ENCODE data around the gene CNMD. TPM values are rescaled to one million over a fixed set of nuclear protein-coding genes. Genes with fewer than 3 reads are reported as not detected.

The CNMD gene
- polyA plus RNA-seq, 1 donor from 2014 or later = not detected

GRCh38 chr13:52775511-52775910, 35.9 kb upstream of the CNMD start:
- H3K9ac ChIP-seq (ENCODE audit: low read length) = no peak overlapping the region
- no peaks in the 10 kb centered on the region for H3K36me3 ChIP-seq (ENCODE audit: insufficient read depth, low read length)
- H4K20me1 ChIP-seq (ENCODE audit: insufficient read depth) = no peaks in the 10 kb centered on the region
- no peak overlapping the region for H3K4me2 ChIP-seq (ENCODE audit: low read length)
- no peaks in the 10 kb centered on the region for H3F3A ChIP-seq (ENCODE audit: insufficient read depth, low read length, poor library complexity, severe bottlenecking)
- no peaks in the 10 kb centered on the region for H3K79me2 ChIP-seq (replicated peaks; ENCODE audit: insufficient read depth, low read length)
- H2AFZ ChIP-seq (ENCODE audit: low read depth, low read length) = no peak overlapping the region
- H3K9me3 ChIP-seq (ENCODE audit: low read length) = no peaks in the 10 kb centered on the region
- H3K4me3 ChIP-seq (ENCODE audit: low read length) = no peak overlapping the region
- TF ChIP-seq REST (IDR thresholded peaks at IDR 0.05; ENCODE audit: borderline replicate concordance) = no peak
- no peak for TF ChIP-seq EP300 (conservative IDR thresholded peaks at IDR 0.05; ENCODE audit: poor library complexity, severe bottlenecking)
- no peak for TF ChIP-seq POLR2AphosphoS5 (IDR thresholded peaks at IDR 0.05)
- no peak for TF ChIP-seq TAF1 (IDR thresholded peaks at IDR 0.05; ENCODE audit: low read depth)
- no peak for TF ChIP-seq EZH2 (IDR thresholded peaks at IDR 0.05; ENCODE audit: borderline replicate concordance, insufficient read depth, low read length, poor library complexity, severe bottlenecking)
- TF ChIP-seq SMC3 (conservative IDR thresholded peaks at IDR 0.05; ENCODE audit: poor library complexity) = no peak
- no peak for TF ChIP-seq CTCF (IDR thresholded peaks at IDR 0.05; ENCODE audit: poor library complexity, severe bottlenecking)
- TF ChIP-seq MXI1 (conservative IDR thresholded peaks at IDR 0.05; ENCODE audit: poor library complexity, severe bottlenecking) = no peak
- no peak for TF ChIP-seq RAD21 (conservative IDR thresholded peaks at IDR 0.05)
- no peaks in the 10 kb centered on the region for H3K27me3 ChIP-seq (ENCODE audit: insufficient read depth, low read depth, low read length)
- H3K27ac ChIP-seq (ENCODE audit: low read length) = no peak overlapping the region
- H3K9me2 ChIP-seq (ENCODE audit: insufficient read depth, low read length) = no peaks in the 10 kb centered on the region

- Histone ChIP-seq H2AFZ (ENCODE audit: low read depth, low read length) (no peak overlapping the region), H4K20me1 (ENCODE audit: insufficient read depth) (no peaks in the 10 kb centered on the region), H3K27ac (ENCODE audit: low read length) (no peak overlapping the region), H3K9me2 (ENCODE audit: insufficient read depth, low read length) (no peaks in the 10 kb centered on the region), H3K4me3 (ENCODE audit: low read length) (no peak overlapping the region), H3K27me3 (ENCODE audit: insufficient read depth, low read depth, low read length) (no peaks in the 10 kb centered on the region), H3F3A (ENCODE audit: insufficient read depth, low read length, poor library complexity, severe bottlenecking) (no peaks in the 10 kb centered on the region), H3K9ac (ENCODE audit: low read length) (no peak overlapping the region), H3K79me2 (replicated peaks; ENCODE audit: insufficient read depth, low read length) (no peaks in the 10 kb centered on the region), H3K36me3 (ENCODE audit: insufficient read depth, low read length) (no peaks in the 10 kb centered on the region), H3K4me2 (ENCODE audit: low read length) (no peak overlapping the region), H3K9me3 (ENCODE audit: low read length) (no peaks in the 10 kb centered on the region)
- no peak for TF ChIP-seq MXI1 (conservative IDR thresholded peaks at IDR 0.05; ENCODE audit: poor library complexity, severe bottlenecking)
- TF ChIP-seq CTCF (IDR thresholded peaks at IDR 0.05; ENCODE audit: poor library complexity, severe bottlenecking) = no peak
- no peak for TF ChIP-seq SMC3 (conservative IDR thresholded peaks at IDR 0.05; ENCODE audit: poor library complexity)
- no peak for TF ChIP-seq TAF1 (IDR thresholded peaks at IDR 0.05; ENCODE audit: low read depth)
- TF ChIP-seq RAD21 (conservative IDR thresholded peaks at IDR 0.05) = no peak
- no peak for TF ChIP-seq EP300 (conservative IDR thresholded peaks at IDR 0.05; ENCODE audit: poor library complexity, severe bottlenecking)
- no peak for TF ChIP-seq POLR2AphosphoS5 (IDR thresholded peaks at IDR 0.05)
- TF ChIP-seq REST (IDR thresholded peaks at IDR 0.05; ENCODE audit: borderline replicate concordance) = no peak
- TF ChIP-seq EZH2 (IDR thresholded peaks at IDR 0.05; ENCODE audit: borderline replicate concordance, insufficient read depth, low read length, poor library complexity, severe bottlenecking) = no peak
Observed at GRCh38 chr13:52767949-52768516, 28.4 kb upstream of the CNMD start.

Data from neural cell (in vitro differentiated cells).